Measurements from ENCODE around the gene EEFSEC.
"Not testable (repeated sequence)": the region's sequence is repeated elsewhere in the genome, so short reads cannot be mapped to it uniquely, and the experiment has no call there.

Gene EEFSEC

DNA sequence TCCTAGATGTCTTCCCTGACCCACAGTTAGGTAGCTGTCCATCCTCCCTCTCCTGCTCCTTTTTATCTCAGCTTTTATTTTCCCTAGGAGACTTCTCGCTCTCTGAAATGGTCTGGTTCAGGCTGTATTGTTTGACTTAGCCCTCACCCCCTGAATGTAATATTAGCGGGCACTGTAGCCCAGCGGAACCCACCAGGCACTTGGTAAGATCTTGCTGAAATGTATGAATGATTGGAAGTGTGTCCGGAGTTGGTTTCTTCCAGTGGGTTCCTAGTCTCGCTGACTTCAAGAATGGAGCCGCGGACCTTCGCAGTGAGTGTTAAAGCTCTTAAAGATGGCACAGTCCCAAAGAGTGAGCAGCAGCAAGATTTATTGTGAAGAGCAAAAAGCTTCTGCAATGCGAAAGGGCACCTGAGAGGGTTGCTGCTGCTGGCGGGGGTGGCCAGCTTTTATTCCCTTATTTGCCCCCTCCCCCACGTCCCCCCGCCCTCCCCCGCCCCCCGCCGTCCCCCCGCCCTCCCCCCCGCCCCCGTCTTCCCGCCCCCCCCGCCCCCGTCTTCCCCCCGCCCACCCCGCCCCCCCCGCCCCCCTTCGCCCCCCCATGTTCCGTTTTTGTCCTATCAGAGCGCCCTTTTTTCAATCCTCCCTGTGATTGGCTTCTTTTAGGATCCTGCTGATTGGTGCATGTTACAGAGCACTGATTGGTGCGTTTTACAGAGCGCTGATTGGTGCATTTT is 694 bp upstream of the EEFSEC start:
- DNase-seq (ENCODE audit: low spot score): no peak

DNA sequence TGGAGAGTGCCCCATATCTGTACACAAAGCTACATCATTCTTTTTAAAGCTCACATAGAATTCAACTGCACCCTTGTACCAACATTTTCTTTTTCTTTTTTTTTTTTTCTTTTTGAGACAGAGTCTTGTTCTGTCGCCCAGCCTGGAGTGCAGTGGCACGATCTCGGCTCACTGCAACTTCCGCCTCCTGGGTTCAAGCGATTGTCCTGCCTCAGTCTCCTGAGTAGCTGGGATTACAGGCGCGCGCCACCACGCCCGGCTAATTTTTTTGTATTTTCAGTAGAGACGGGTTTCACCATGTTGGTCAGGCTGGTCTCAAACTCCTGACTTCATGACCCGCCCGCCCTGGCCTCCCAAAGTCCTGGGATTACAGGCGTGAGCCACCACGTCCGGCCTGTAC is 1.1 kb downstream of the EEFSEC start:
- not testable (repeated sequence) for DNase-seq (ENCODE audit: low spot score)

- no peak for DNase-seq (ENCODE audit: low spot score)
Observed at GRCh38 chr3:128155616-128156360, 2.5 kb downstream of the EEFSEC start.

DNA sequence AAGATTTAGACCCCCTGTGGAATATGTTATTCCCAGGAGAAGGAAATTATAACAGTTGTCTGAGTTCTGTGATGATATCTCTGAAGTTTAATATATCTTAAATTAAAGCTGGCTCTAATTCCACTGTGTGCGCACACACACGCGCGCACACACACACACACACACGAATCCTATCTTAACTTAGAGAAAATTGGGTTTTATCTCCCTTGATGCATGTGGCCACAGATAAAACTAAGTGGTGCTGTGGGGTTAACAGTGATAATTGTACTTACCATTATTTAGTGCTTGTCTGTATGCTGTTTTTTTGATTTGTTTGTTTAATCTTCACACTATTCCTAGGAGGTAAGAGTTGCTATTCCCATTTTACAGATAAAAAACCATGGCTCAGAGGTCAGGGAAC is 7.4 kb downstream of the EEFSEC start:
- DNase-seq (ENCODE audit: low spot score): no peak

- DNase-seq (ENCODE audit: low spot score): no peak
Observed at GRCh38 chr3:128163432-128163831, 10.2 kb downstream of the EEFSEC start.

GRCh38 chr3:128166971-128167453 is 13.7 kb downstream of the EEFSEC start:
- DNase-seq (ENCODE audit: low spot score): no peak

DNA sequence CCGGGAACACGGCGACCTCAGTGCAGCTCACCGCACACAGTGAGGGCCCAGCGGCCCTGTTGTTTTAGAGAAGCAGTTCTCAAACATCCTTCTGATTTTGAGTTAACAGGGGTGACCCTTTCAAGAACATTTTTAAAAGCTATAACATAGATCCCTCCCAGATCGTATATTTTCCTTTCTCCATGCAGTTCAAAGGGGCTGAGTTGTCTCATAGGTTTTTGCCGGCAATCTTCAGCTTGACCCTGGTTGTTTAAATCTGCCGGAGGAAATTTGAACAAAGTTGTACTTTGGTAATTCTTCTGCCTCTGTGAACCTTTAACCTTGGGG is 14.3 kb downstream of the EEFSEC start:
- no peak for DNase-seq (ENCODE audit: low spot score)

- no peak for DNase-seq (ENCODE audit: low spot score)
Observed at GRCh38 chr3:128167973-128168674, 14.8 kb downstream of the EEFSEC start.

- DNase-seq (ENCODE audit: low spot score): no peak
Observed at GRCh38 chr3:128168836-128169235, 15.6 kb downstream of the EEFSEC start.

- DNase-seq (ENCODE audit: low spot score): peak; percentile 85
Observed at GRCh38 chr3:128170866-128171516, 17.7 kb downstream of the EEFSEC start.

- DNase-seq (ENCODE audit: low spot score): no peak
Observed at GRCh38 chr3:128173200-128173599, 19.9 kb downstream of the EEFSEC start.

DNA sequence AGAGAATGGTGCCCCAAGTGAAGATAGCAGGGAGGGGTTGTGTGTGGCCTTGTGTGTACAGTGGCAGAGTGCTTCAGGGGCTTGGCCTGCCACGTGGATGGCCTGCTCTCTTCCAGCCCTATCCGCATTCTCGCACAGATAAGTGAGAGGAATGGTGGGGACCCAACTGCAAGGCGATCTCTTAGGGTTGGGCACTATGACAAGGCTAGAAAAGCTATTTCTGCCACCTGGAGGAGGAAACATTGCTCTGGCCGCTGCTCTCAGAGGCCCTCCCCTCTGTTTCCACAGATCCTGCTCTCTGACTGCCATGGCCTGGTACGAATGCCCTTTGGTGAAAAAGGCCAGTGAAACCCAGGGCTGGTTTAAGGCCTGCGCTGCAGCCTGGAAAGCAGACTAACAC is 20.6 kb downstream of the EEFSEC start:
- no peak for DNase-seq (ENCODE audit: low spot score)

- no peak for DNase-seq (ENCODE audit: low spot score)
Observed at GRCh38 chr3:128174675-128175590, 21.7 kb downstream of the EEFSEC start.

DNA sequence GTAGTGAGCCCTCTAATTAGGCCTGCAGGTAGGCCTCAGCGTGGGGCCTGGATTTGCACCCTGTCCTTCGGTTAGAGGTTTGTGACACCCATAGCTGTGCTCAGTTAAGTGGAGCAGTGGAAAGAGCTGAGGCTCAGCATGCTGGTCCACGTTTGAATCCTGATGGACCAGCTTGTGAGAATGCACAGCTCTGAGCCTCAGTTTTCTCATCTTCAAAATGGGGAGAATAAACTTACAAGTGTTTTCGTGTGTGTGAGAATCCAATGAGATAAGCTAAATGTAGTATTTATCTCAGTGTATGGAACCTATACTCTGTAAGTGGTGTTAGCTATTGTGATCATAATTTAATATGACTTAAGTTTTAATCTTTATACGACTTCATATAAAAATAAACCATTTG is 22.5 kb downstream of the EEFSEC start:
- DNase-seq (ENCODE audit: low spot score): no peak

DNA sequence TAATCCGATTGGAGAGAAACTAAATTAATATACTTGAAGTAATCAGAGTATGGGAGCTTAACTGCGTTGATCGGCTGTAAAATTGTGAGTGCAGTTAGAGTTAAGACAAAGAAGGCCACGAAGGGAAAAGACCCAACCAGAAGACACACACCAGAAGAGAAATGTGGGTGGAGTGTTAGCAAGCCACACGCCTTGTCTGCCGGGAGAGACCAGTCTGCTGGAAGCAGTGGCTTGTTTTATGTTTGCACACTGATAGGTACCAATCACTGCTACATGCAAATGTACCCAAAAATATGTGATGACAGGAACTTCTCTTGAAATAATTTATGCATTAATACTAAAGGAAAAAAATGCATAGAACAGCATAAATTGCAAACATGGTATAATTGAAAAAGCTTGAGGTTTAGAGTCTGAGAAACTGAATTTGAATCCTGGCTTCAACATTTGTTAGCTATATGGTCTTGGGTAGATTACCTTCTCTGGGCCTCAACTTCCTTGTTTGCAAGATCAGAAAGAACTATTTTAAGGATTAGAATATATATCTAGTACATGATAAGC is 23.1 kb downstream of the EEFSEC start:
- no peak for DNase-seq (ENCODE audit: low spot score)

GRCh38 chr3:128177865-128178264 is 24.6 kb downstream of the EEFSEC start:
- no peak for DNase-seq (ENCODE audit: low spot score)

GRCh38 chr3:128178782-128179483 is 25.7 kb downstream of the EEFSEC start:
- DNase-seq (ENCODE audit: low spot score): no peak

DNA sequence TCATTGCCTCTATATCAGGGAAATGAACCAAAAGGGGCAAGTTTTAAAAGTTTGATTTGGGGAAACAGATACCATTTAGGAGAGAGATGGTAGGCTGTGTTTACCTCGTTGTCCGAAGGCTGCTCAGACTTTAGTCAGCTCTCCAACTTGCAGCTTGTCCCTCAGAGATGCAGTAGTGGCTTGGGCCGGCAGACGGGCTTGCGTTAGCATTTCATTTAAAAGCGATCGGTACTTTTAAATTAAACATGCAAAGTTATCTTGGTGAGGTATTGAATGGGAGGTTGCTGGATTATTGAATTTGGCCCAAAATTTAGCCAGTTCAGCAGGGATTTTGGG is 26.2 kb downstream of the EEFSEC start:
- DNase-seq (ENCODE audit: low spot score): no peak

DNA sequence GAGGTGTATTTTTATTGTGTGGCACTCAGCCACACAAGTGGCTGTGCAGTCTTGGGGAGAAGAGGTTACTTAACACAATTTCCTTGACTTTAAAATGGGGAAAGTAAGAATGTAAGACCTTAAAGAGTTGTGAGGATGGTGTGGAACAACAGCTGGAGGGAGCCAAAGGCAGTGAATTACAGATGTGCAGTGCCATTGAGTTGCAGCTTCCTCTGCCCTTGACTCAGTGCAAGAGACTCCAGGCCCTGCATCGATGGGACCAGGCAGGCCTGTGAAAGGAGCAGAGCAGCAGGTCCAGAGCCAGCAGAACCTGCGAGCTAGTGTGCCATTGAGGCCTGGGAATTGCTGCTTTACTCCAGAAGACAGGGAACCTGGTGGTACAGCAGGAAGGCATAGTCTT is 27.2 kb downstream of the EEFSEC start:
- DNase-seq (ENCODE audit: low spot score): no peak

DNA sequence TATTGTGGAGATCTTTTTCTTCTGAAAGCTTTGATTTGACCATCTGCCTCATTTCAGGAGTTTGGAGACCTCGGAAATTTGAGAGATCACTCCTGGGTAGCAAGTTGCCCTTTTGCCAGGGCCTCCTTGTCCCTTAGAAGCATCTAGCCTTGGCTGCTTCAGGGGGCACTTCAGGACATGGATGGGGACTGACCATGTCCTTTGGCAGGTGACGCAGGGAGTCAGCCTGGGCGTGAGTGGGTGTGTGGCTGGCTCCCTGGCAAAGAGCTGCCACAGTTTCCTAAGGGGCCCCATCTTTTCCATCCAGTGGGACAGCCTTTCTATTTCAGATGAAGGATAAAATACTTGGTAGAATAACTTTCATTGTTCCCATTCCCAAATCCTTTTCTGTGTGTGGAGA is 27.6 kb downstream of the EEFSEC start:
- DNase-seq (ENCODE audit: low spot score): no peak

DNA sequence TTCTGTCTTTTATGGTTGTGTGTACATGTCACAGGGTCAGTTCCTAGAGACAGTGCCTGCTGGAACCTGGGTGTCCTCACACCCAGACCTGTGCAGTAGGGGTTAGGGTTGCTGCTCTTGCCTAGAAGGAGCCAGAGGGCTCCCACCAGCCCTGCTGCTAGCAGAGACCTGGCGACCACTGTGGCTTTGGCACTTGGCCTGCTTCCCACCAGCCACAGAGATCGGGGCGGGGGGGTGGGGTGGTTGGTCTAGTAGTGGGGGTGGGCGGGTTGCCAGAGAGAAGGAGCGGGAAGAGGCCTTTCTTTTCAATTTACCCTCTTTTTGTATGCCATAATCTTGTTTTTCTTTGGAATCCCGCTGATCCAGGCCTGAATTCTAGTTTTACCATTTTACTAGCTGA is 29.4 kb downstream of the EEFSEC start:
- no peak for DNase-seq (ENCODE audit: low spot score)

All from AG08395 (cell line).